B cell (primary cell): ENCODE data around the gene IL1R2. TPM values are rescaled to one million over a fixed set of nuclear protein-coding genes. Genes with fewer than 3 reads are reported as not detected.
"Not testable (repeated sequence)": the region's sequence is repeated elsewhere in the genome, so short reads cannot be mapped to it uniquely, and the experiment has no call there.

Experiments used
- ATAC-seq: fragments of 200-7000 bp; cut with Tn5 transposase; one replicate; pipeline ENCODE4 v1.10.0; 2021; ENCODE audit warnings: low read depth, mild to moderate bottlenecking, moderate number of reproducible peaks, moderate library complexity
- CTCF ChIA-PET: fragments of 350-600 bp; sonication (Branson Sonifier 250); formaldehyde crosslinking; loops from one replicate; lab custom pipeline; 2021; ENCODE audit warnings: antibody characterized with exemption, inconsistent platforms; lab: Charles Lee
- POLR2A ChIA-PET: fragments of 350-600 bp; sonication (Branson Sonifier 250); formaldehyde crosslinking; loops from one replicate; lab custom pipeline; 2021; ENCODE audit warnings: antibody characterized with exemption; lab: Charles Lee
- DNase-seq: peaks from one replicate; pipeline ENCODE4 v3.0.0; 2013
- H2AFZ ChIP-seq: 2 replicates; pipeline ENCODE4 v1.6.1; 2012; ENCODE audit warnings: mild to moderate bottlenecking, low read depth, low read length; ENCODE audit not compliant: insufficient read depth, poor library complexity, severe bottlenecking
- H3K27ac ChIP-seq, 2 donors: 1 replicate in 1 of 2; 2 replicates in 1 of 2; pipeline ENCODE4 v1.5.1; 2012 to 2013; ENCODE audit warnings: low read length in 2 of 2, mild to moderate bottlenecking in 2 of 2, moderate library complexity in 1 of 2
- H3K27me3 ChIP-seq, 4 experiments: fragments of 200-600 bp in 1 of 4; sonication (generic) in 1 of 4; replicated peaks in 1 of 4; 1 replicate in 2 of 4; 2 replicates in 2 of 4; pipeline versions ENCODE4 v1.6.1 to v1.7.0; 2013 to 2016; ENCODE audit warnings: low read length in 3 of 4, mild to moderate bottlenecking in 2 of 4, mixed read lengths in 1 of 4, moderate library complexity in 1 of 4; ENCODE audit not compliant: insufficient read depth in 4 of 4, control insufficient read depth in 3 of 4; ENCODE audit errors: control extremely low read depth in 1 of 4
- H3K36me3 ChIP-seq, 2 experiments: replicated peaks in 1 of 2; 1 replicate in 1 of 2; 2 replicates in 1 of 2; pipeline versions ENCODE4 v1.6.1 to v1.7.1; 2013; ENCODE audit warnings: low read length in 1 of 2; ENCODE audit not compliant: insufficient read depth in 2 of 2, control insufficient read depth in 1 of 2; ENCODE audit errors: control extremely low read depth in 1 of 2, extremely low read depth in 1 of 2
- H3K4me1 ChIP-seq, 2 donors: fragments of 200-600 bp in 1 of 2; sonication (generic) in 1 of 2; 1 replicate in 1 of 2; 2 replicates in 1 of 2; pipeline versions ENCODE4 v1.5.1 to v1.6.1; 2013 to 2017; ENCODE audit warnings: low read length in 2 of 2; ENCODE audit not compliant: control insufficient read depth in 2 of 2, insufficient read depth in 2 of 2
- H3K4me2 ChIP-seq: replicated peaks from 2 replicates; pipeline ENCODE3; 2012; ENCODE audit warnings: mild to moderate bottlenecking, low read depth, low read length; ENCODE audit not compliant: poor library complexity, severe bottlenecking
- H3K4me3 ChIP-seq, 5 experiments: fragments of 200-600 bp in 1 of 5; sonication (generic) in 1 of 5; 1 replicate in 3 of 5; 2 replicates in 2 of 5; pipeline versions ENCODE4 v1.5.1 to v1.7.0; 2011 to 2016; ENCODE audit warnings: low read length in 4 of 5, mild to moderate bottlenecking in 4 of 5, low read depth in 2 of 5, control low read depth in 1 of 5, moderate library complexity in 1 of 5; ENCODE audit not compliant: insufficient read depth in 1 of 5; ENCODE audit errors: control extremely low read depth in 1 of 5, extremely low read depth in 1 of 5
- H3K79me2 ChIP-seq: fragments of 200-600 bp; sonication (generic); one replicate; pipeline ENCODE4 v1.6.0; 2016; ENCODE audit warnings: low read length; ENCODE audit not compliant: control insufficient read depth, insufficient read depth
- H3K9ac ChIP-seq: fragments of 200-600 bp; sonication (generic); 2 replicates; pipeline ENCODE4 v1.6.1; 2017; ENCODE audit warnings: mild to moderate bottlenecking, low read length, moderate library complexity
- H3K9me3 ChIP-seq, 3 donors: one replicate each; pipeline versions ENCODE4 v1.6.1 to v1.7.1; 2013; ENCODE audit warnings: low read length in 2 of 3; ENCODE audit not compliant: control insufficient read depth in 2 of 3, insufficient read depth in 1 of 3; ENCODE audit errors: control extremely low read depth in 1 of 3
- H4K20me1 ChIP-seq: 2 replicates; pipeline ENCODE4 v1.6.0; 2012; ENCODE audit warnings: mild to moderate bottlenecking, low read length; ENCODE audit not compliant: insufficient read depth, control insufficient read depth, poor library complexity, severe bottlenecking
- H3K27ac Mint-ChIP-seq: one replicate; pipeline ENCODE4 v1.8.0; 2021; ENCODE audit warnings: mixed read lengths
- H3K27me3 Mint-ChIP-seq: one replicate; pipeline ENCODE4 v1.8.0; 2021; ENCODE audit warnings: mixed read lengths
- H3K4me1 Mint-ChIP-seq: one replicate; pipeline ENCODE4 v1.8.0; 2021; ENCODE audit warnings: mixed read lengths
- H3K4me3 Mint-ChIP-seq: one replicate; pipeline ENCODE4 v1.8.0; 2021; ENCODE audit warnings: mixed read lengths
- H3K9me3 Mint-ChIP-seq: one replicate; pipeline ENCODE4 v1.8.0; 2022; ENCODE audit warnings: mixed read lengths; ENCODE audit not compliant: insufficient read depth
- CTCF ChIP-seq: fragments of 200-600 bp; IDR thresholded peaks from one replicate; pipeline ENCODE4 v1.8.0; 2022; ENCODE audit warnings: antibody characterized with exemption, mild to moderate bottlenecking
- EZH2 ChIP-seq: IDR thresholded peaks from 2 replicates; pipeline ENCODE4 v1.6.1; 2012; ENCODE audit warnings: borderline replicate concordance, low read depth, mild to moderate bottlenecking, moderate library complexity, low read length; ENCODE audit not compliant: insufficient read depth, poor library complexity, severe bottlenecking
- WGBS: methylation state at CpG from one replicate; pipeline ENCODE4 v1.1.5; 2013; ENCODE audit warnings: missing lambda C conversion rate; ENCODE audit not compliant: insufficient coverage; 5-methylcytosine and 5-hydroxymethylcytosine counted together
- intact Hi-C: fragments of 100-400 bp; cut with micrococcal nuclease; formaldehyde crosslinking; loops from one replicate; pipeline ENCODE4 v1.10.0; 2022
- polyA plus RNA-seq: library from polyadenylated mRNA; depleted of rRNA; stranded (reverse); fragments of >200 nt; gene quantifications from 2 replicates; pipeline ENCODE4 v1.2.3, GENCODE V29; 2012
- total RNA-seq, 2 donors: library from RNA; stranded (reverse); fragments of 120-200 nt in 1 of 2; gene quantifications; 1 replicate in 1 of 2; 2 replicates in 1 of 2; pipeline versions ENCODE4 v1.2.3 to v1.2.4, GENCODE V29; 2013 to 2022

IL1R2 gene
- total and polyA plus RNA-seq, 2 donors (not counting 1 experiment from before 2014, with no cell fraction given), result not detected

GRCh38 chr2:102002228-102002627 lies 10.5 kb downstream of the IL1R2 start:
- Histone ChIP-seq H4K20me1 (no peaks in the 10 kb centered on the region), H2AFZ (no peak overlapping the region), H3K9me3 (no peaks in the 10 kb centered on the region), H3K27ac (no peak overlapping the region), H3K9ac (no peak overlapping the region), H3K4me2 (no peak overlapping the region), H3K79me2 (no peaks in the 10 kb centered on the region), H3K4me1 (peaks cover 0 to 4% of the 10 kb centered on the region in 2 donors), H3K4me3 (no peak overlapping the region), H3K36me3 (no peaks in the 10 kb centered on the region), H3K27me3 (peaks cover 0 to 9% (median 0%) of the 10 kb centered on the region in 4 experiments)
- no peak for TF ChIP-seq EZH2
- TF ChIP-seq CTCF, result no peak
- POLR2A ChIA-PET, result no interaction called here
- DNase-seq (peak; percentile 51), ATAC-seq (no peak)
- 39% methylated on average over 3 of the region's 3 CpGs for WGBS
- Mint-ChIP-seq H3K27ac (no peak overlapping the region), H3K4me3 (no peak overlapping the region), H3K27me3 (peaks cover 8% of the 10 kb centered on the region), H3K4me1 (peaks cover 2% of the 10 kb centered on the region), H3K9me3 (no peaks in the 10 kb centered on the region)
- intact Hi-C loops, result no loop called here
- CTCF ChIA-PET, result interaction anchor here (0.9 to 2.4 kb wide), 2 partner anchors 18 to 239 kb away, joined by 3 to 10 read pairs; no protein-coding TSS in a partner anchor

- ATAC-seq, H3K4me3 Mint-ChIP-seq, H2AFZ ChIP-seq, H3K36me3 ChIP-seq, CTCF ChIA-PET, H3K9me3 ChIP-seq, POLR2A ChIA-PET, DNase-seq, intact Hi-C loops, H3K27me3 Mint-ChIP-seq, H3K4me1 Mint-ChIP-seq, H3K4me2 ChIP-seq, H3K79me2 ChIP-seq, H3K27me3 ChIP-seq, H3K27ac Mint-ChIP-seq, H3K27ac ChIP-seq, H3K9me3 Mint-ChIP-seq, H3K9ac ChIP-seq, H3K4me3 ChIP-seq, H3K4me1 ChIP-seq, H4K20me1 ChIP-seq: not testable (repeated sequence)
- WGBS, result 100% methylated on average over 2 of the region's 3 CpGs
These were observed 11.1 kb downstream of the IL1R2 start for GRCh38 chr2:102002909-102003308.
